ENCODE data around the gene FAM161A.
"Not testable (repeated sequence)": the region's sequence is repeated elsewhere in the genome, so short reads cannot be mapped to it uniquely, and the experiment has no call there.

DNA sequence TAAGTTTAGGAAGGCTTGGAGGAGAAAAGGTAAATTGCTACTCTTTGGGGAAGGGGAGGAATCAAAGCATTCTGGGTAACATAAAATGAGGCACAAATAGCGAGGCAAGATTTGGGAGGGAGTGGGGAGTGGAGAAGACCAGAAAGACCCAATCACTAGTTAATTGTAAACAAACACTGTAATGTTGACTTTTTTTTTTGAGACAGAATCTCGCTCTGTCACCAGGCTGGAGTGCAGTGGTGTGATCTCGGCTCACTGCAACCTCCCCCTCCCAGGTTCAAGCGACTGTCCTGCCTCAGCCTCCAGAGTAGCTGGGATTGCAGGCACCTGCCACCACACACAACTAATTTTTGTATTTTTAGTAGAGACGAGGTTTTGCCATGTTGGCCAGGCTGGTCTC, 45.2 kb downstream of the FAM161A start:
- TF ChIP-seq, protein P1, sequence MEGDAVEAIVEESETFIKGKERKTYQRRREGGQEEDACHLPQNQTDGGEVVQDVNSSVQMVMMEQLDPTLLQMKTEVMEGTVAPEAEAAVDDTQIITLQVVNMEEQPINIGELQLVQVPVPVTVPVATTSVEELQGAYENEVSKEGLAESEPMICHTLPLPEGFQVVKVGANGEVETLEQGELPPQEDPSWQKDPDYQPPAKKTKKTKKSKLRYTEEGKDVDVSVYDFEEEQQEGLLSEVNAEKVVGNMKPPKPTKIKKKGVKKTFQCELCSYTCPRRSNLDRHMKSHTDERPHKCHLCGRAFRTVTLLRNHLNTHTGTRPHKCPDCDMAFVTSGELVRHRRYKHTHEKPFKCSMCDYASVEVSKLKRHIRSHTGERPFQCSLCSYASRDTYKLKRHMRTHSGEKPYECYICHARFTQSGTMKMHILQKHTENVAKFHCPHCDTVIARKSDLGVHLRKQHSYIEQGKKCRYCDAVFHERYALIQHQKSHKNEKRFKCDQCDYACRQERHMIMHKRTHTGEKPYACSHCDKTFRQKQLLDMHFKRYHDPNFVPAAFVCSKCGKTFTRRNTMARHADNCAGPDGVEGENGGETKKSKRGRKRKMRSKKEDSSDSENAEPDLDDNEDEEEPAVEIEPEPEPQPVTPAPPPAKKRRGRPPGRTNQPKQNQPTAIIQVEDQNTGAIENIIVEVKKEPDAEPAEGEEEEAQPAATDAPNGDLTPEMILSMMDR (IDR thresholded peaks at IDR 0.05) = not testable (repeated sequence)
- TF ChIP-seq POLR2A, EP300 (IDR thresholded peaks at IDR 0.05): not testable (repeated sequence)
